ENCODE data around the gene TIGD7. TPM values are rescaled to one million over a fixed set of nuclear protein-coding genes. Genes with fewer than 3 reads are reported as not detected.

Gene TIGD7
- total RNA-seq, 3 donors from 2014 or later: 1.7 to 3.2 (median 2.1) TPM

Other genes with a start within 250 kb of the TIGD7 start
- gene IL32, start 239.8 kb downstream of the TIGD7 start, total RNA-seq: 100 to 1,000 TPM; 585 to 715 (median 696) TPM
- under 1 TPM in 2 of 3 donors, not detected in 1; 0.11 TPM for gene ZSCAN10, start 206.1 kb downstream of the TIGD7 start, total RNA-seq
- gene ZNF205, start 192.8 kb downstream of the TIGD7 start, total RNA-seq: under 1 TPM in 2 of 3 donors, not detected in 1; 0.18 to 0.57 TPM
- 10 to 100 TPM in 1 of 3 donors, 1 to 10 TPM in 2; 9.8 to 12.0 (median 9.9) TPM for gene ZNF213, start 170.4 kb downstream of the TIGD7 start, total RNA-seq
- not detected for gene OR1F1, start 117.2 kb downstream of the TIGD7 start, total RNA-seq
- gene ZNF200, start 70.3 kb downstream of the TIGD7 start, total RNA-seq: 1 to 10 TPM; 9.0 to 9.7 (median 9.6) TPM
- under 1 TPM in 1 of 3 donors, not detected in 2; 0.14 TPM for gene MEFV, start 48.8 kb downstream of the TIGD7 start, total RNA-seq
- gene ZNF263, start 21.9 kb downstream of the TIGD7 start, total RNA-seq: 10 to 100 TPM; 39.7 to 44.5 (median 41.5) TPM
- gene ZNF75A, start 67 bp upstream of the TIGD7 start, total RNA-seq: 10 to 100 TPM; 20.9 to 23.1 (median 21.9) TPM
- not detected for gene OR2C1, start 50.5 kb upstream of the TIGD7 start, total RNA-seq
- 10 to 100 TPM; 12.7 to 13.2 (median 12.7) TPM for gene ZSCAN32, start 95.6 kb upstream of the TIGD7 start, total RNA-seq
- gene ZNF174, start 95.8 kb upstream of the TIGD7 start, total RNA-seq: 1 to 10 TPM; 8.9 to 10.0 (median 9.2) TPM
- gene ZNF597, start 138.1 kb upstream of the TIGD7 start, total RNA-seq: 1 to 10 TPM; 1.2 to 1.5 (median 1.3) TPM
- gene NAA60, start 138.2 kb upstream of the TIGD7 start, total RNA-seq: 10 to 100 TPM; 27.3 to 29.3 (median 27.8) TPM
- gene C16orf90, start 190.1 kb upstream of the TIGD7 start, total RNA-seq: not detected
- gene CLUAP1, start 195.6 kb upstream of the TIGD7 start, total RNA-seq: 10 to 100 TPM; 12.0 to 15.0 (median 14.8) TPM

Measured in activated T-cell treated with anti-CD3 and anti-CD28 coated beads, Interleukin-2, amount 50 U/mL, for 4 hours (primary cell).